GM12891 (cell line): ENCODE measurements around the gene NFATC2.

Experiments
- DNase-seq: peaks from one replicate; pipeline ENCODE4 v3.0.0; 2011; ENCODE audit warnings: low spot score; ENCODE audit not compliant: insufficient read length
- FAIRE-seq: peaks from 2 replicates; lab custom pipeline; 2011; peaks lifted over from hg19 to GRCh38; lab: Jason Lieb, UNC
- PAX5 ChIP-seq: IDR thresholded peaks from 2 replicates; pipeline ENCODE4 v1.6.1; 2011; ENCODE audit warnings: low read length, moderate library complexity, mild to moderate bottlenecking; ENCODE audit not compliant: insufficient read depth, severe bottlenecking
- POLR2A ChIP-seq: IDR thresholded peaks from 2 replicates; pipeline ENCODE4 v1.6.1; 2011; ENCODE audit warnings: low read depth, low read length, control low read depth
- POLR2AphosphoS5 ChIP-seq: IDR thresholded peaks from 2 replicates; pipeline ENCODE4 v1.6.1; 2011; ENCODE audit warnings: low read depth, low read length, control low read depth
- POU2F2 ChIP-seq: IDR thresholded peaks from 2 replicates; pipeline ENCODE4 v1.6.1; 2011; ENCODE audit warnings: low read depth, mild to moderate bottlenecking, control low read depth, low read length, moderate library complexity
- SPI1 ChIP-seq: IDR thresholded peaks from 2 replicates; pipeline ENCODE4 v1.6.1; 2011; ENCODE audit warnings: low read depth, low read length, control low read depth
- TAF1 ChIP-seq: IDR thresholded peaks from 2 replicates; pipeline ENCODE4 v1.6.1; 2011; ENCODE audit warnings: low read depth, low read length, control low read depth

NFATC2 gene

GRCh38 chr20:51583073-51583472, 40.6 kb upstream of the NFATC2 start:
- TF ChIP-seq POLR2AphosphoS5 (no peak), TAF1 (no peak), POU2F2 (no peak), PAX5 (no peak), SPI1 (no peak), POLR2A (no peak)
- FAIRE-seq (no peak), DNase-seq (no peak)

GRCh38 chr20:51581571-51581970, 39.1 kb upstream of the NFATC2 start:
- DNase-seq: no peak
- TF ChIP-seq POLR2AphosphoS5 (no peak), PAX5 (no peak), TAF1 (no peak)
- no peak for FAIRE-seq

- FAIRE-seq: no peak
These were observed 36.6 kb upstream of the NFATC2 start for GRCh38 chr20:51579137-51579536.

GRCh38 chr20:51578145-51578459, 35.6 kb upstream of the NFATC2 start:
- no peak for FAIRE-seq
- no peak for DNase-seq
- TF ChIP-seq POLR2AphosphoS5 (no peak), TAF1 (no peak), POU2F2 (no peak), POLR2A (no peak)

More at GRCh38 chr20:51579137-51579536, 36.6 kb upstream of the NFATC2 start:
- TF ChIP-seq POLR2A: no peak
- no peak for TF ChIP-seq POLR2AphosphoS5
- no peak for TF ChIP-seq PAX5
- TF ChIP-seq POU2F2: no peak
- TF ChIP-seq SPI1: no peak
- no peak for TF ChIP-seq TAF1
- no peak for DNase-seq

- DNase-seq (no peak), FAIRE-seq (no peak)
- TF ChIP-seq POLR2AphosphoS5 (no peak), POU2F2 (no peak), POLR2A (no peak), TAF1 (no peak), SPI1 (no peak), PAX5 (no peak)
These were observed 35.1 kb upstream of the NFATC2 start for GRCh38 chr20:51577432-51578144.

- TF ChIP-seq POLR2AphosphoS5 (no peak), POU2F2 (no peak), PAX5 (no peak), POLR2A (no peak), TAF1 (no peak), SPI1 (no peak)
- FAIRE-seq (no peak), DNase-seq (no peak)
These were observed 33.0 kb upstream of the NFATC2 start for GRCh38 chr20:51575486-51575885.

GRCh38 chr20:51574248-51575033, 31.9 kb upstream of the NFATC2 start:
- no peak for DNase-seq
- TF ChIP-seq POU2F2 (no peak), SPI1 (no peak), POLR2A (no peak), PAX5 (no peak), POLR2AphosphoS5 (no peak), TAF1 (no peak)
- no peak for FAIRE-seq

- DNase-seq (no peak), FAIRE-seq (no peak)
- TF ChIP-seq PAX5: no peak
- no peak for TF ChIP-seq SPI1
- no peak for TF ChIP-seq POLR2A
- TF ChIP-seq POU2F2: no peak
- TF ChIP-seq TAF1: no peak
These were observed 31.2 kb upstream of the NFATC2 start for GRCh38 chr20:51573576-51574243.

GRCh38 chr20:51571460-51571794, 28.9 kb upstream of the NFATC2 start:
- FAIRE-seq: no peak
- DNase-seq: no peak
- no peak for TF ChIP-seq TAF1
